ENCODE results near the gene KRT15. TPM values are rescaled to one million over a fixed set of nuclear protein-coding genes. Genes with fewer than 3 reads are reported as not detected.

The KRT15 gene
- total RNA-seq, 1 donor from 2014 or later = not detected

- Mint-ChIP-seq H3K27ac (no peak overlapping the region), H3K9me3 (no peaks in the 10 kb centered on the region), H3K4me1 (ENCODE audit: low read depth) (no peaks in the 10 kb centered on the region), H3K4me3 (no peak overlapping the region), H3K36me3 (ENCODE audit: low read depth) (no peaks in the 10 kb centered on the region), H3K27me3 (ENCODE audit: insufficient read depth) (peaks cover 3% of the 10 kb centered on the region)
- intact Hi-C loops (cut with micrococcal nuclease) = no loop called here
- DNase-seq (ENCODE audit: low spot score) = no peak
These were observed 659 bp downstream of the KRT15 start for GRCh38 chr17:41518031-41518430.

DNA sequence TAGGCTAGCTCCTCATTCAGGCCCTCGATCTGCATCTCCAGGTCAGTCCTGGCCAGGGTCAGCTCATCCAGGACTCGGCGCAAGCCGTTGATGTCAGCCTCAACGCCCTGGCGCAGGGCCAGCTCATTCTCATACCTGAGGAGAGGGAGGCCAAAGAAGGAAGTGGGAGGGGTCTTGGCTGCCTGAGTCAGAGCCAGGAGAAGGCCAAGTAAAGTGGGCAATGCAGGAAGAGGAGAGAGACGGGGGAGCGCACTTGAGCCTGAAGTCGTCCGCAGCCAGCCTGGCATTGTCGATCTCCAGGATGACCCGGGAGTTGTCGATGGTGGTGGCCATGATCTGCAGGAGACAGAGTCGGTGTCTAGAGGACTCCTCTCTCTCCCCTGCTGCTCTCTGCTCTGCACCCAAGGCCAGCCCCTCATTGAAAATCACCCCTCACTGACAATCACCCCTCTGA, 1.8 kb downstream of the KRT15 start:
- H3K36me3 Mint-ChIP-seq (ENCODE audit: low read depth) = no peaks in the 10 kb centered on the region
- no peak overlapping the region for H3K27ac Mint-ChIP-seq
- H3K27me3 Mint-ChIP-seq (ENCODE audit: insufficient read depth) = peaks cover 8% of the 10 kb centered on the region
- no peaks in the 10 kb centered on the region for H3K9me3 Mint-ChIP-seq
- no peak overlapping the region for H3K4me3 Mint-ChIP-seq
- H3K4me1 Mint-ChIP-seq (ENCODE audit: low read depth) = no peaks in the 10 kb centered on the region
- DNase-seq (ENCODE audit: low spot score) = no peak
- intact Hi-C loops (cut with micrococcal nuclease) = no loop called here

DNA sequence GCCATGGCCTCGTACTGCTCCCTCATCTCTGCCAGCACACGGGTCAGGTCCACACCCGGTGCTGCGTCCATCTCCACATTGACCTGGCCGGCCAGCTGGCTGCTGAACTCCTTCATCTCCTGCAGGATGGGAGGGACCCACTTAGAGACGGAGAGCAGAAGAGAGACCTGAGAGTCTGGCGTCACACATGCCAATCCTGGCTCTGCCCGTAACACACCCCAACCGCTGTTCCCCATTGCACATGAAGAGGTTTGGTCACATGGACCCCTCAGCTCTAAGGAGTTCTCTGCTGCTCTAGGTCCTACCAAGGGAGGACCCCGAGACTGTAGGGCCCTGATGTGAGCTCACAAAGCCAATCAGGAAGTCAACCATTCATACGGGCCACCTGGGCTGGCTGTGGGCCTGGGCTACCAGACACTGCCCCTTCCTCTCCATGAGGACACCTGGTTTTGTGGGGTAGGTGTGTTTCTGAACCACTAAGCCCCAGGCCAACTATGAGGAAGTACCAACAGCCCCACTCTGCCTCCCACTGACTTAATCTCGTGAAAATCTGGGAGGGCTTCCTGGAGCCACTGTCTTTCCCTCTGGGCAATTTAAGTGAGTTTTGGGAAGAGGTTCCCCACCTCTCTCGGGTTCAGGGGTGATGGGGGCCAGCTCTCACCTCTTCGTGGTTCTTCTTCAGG, 2.4 kb downstream of the KRT15 start:
- Mint-ChIP-seq H3K27ac (no peak overlapping the region), H3K27me3 (ENCODE audit: insufficient read depth) (peaks cover 11% of the 10 kb centered on the region), H3K36me3 (ENCODE audit: low read depth) (no peaks in the 10 kb centered on the region), H3K4me3 (no peak overlapping the region), H3K9me3 (no peaks in the 10 kb centered on the region), H3K4me1 (ENCODE audit: low read depth) (no peaks in the 10 kb centered on the region)
- intact Hi-C loops (cut with micrococcal nuclease) = no loop called here
- no peak for DNase-seq (ENCODE audit: low spot score)

DNA sequence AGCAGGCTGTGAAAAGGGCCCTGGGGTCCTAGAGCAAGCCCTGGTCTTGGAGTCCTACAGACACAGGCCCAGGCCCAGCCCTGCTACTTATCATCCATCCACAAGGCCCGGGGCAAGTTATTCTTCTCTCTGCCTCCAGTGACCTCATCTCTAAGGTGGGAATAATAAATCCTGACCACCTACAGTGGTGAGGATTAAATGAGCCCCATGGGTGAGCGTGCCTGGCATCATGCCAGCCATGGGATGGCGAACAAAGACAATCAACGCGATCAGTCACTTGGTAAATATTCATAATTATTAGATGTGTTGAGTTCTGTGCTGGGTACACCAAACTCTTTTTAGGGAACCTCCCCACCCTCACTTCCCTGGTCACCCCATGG, 5.5 kb downstream of the KRT15 start:
- H3K27me3 Mint-ChIP-seq (ENCODE audit: insufficient read depth) = peaks cover 11% of the 10 kb centered on the region
- H3K4me3 Mint-ChIP-seq = no peak overlapping the region
- no peak for DNase-seq (ENCODE audit: low spot score)
- H3K9me3 Mint-ChIP-seq = no peaks in the 10 kb centered on the region
- no peaks in the 10 kb centered on the region for H3K4me1 Mint-ChIP-seq (ENCODE audit: low read depth)
- intact Hi-C loops (cut with micrococcal nuclease) = no loop called here
- H3K27ac Mint-ChIP-seq = no peak overlapping the region
- H3K36me3 Mint-ChIP-seq (ENCODE audit: low read depth) = no peaks in the 10 kb centered on the region

DNA sequence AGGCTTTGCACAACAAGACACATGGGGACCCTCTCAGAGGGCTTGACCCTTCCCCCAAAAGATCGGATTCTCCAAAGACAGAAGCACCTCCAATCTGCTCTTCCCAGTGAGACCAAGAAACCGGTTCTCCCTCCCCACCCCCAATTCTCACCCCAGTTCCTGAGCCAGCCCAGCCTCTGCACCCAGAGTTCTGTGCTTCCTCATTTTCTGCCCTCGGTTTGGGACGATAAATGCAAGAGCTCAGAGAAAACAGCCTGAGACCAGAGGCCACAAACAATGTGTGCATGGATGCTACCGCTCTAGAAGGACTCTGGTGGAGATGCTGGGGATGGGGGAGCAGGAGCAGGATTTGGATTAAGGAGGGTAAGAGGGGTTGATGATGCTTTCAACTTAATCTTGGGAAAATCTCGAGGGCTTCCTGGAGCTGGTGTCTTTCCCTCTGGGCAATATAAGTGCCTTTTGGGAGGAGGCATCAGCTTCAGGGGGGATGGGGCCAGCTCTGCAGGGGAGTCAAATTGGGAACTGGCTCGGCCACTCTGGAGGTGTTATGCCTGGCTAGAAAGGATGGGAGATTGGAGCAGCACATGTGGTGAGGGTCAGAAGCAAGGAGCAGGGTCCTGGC, 6.0 kb downstream of the KRT15 start:
- DNase-seq (ENCODE audit: low spot score) = no peak
- no peak overlapping the region for H3K27ac Mint-ChIP-seq
- no peaks in the 10 kb centered on the region for H3K4me1 Mint-ChIP-seq (ENCODE audit: low read depth)
- intact Hi-C loops (cut with micrococcal nuclease) = no loop called here
- H3K4me3 Mint-ChIP-seq = no peak overlapping the region
- H3K36me3 Mint-ChIP-seq (ENCODE audit: low read depth) = no peaks in the 10 kb centered on the region
- no peaks in the 10 kb centered on the region for H3K9me3 Mint-ChIP-seq
- peaks cover 11% of the 10 kb centered on the region for H3K27me3 Mint-ChIP-seq (ENCODE audit: insufficient read depth)

- no peak for DNase-seq (ENCODE audit: low spot score)
- H3K9me3 Mint-ChIP-seq = no peaks in the 10 kb centered on the region
- H3K27ac Mint-ChIP-seq = no peak overlapping the region
- no peaks in the 10 kb centered on the region for H3K4me1 Mint-ChIP-seq (ENCODE audit: low read depth)
- peaks cover 11% of the 10 kb centered on the region for H3K27me3 Mint-ChIP-seq (ENCODE audit: insufficient read depth)
- no peak overlapping the region for H3K4me3 Mint-ChIP-seq
- no peaks in the 10 kb centered on the region for H3K36me3 Mint-ChIP-seq (ENCODE audit: low read depth)
- intact Hi-C loops (cut with micrococcal nuclease) = no loop called here
These were observed 7.0 kb downstream of the KRT15 start for GRCh38 chr17:41511716-41512115.

- no peak overlapping the region for H3K4me3 Mint-ChIP-seq
- intact Hi-C loops (cut with micrococcal nuclease) = no loop called here
- no peaks in the 10 kb centered on the region for H3K4me1 Mint-ChIP-seq (ENCODE audit: low read depth)
- no peak for DNase-seq (ENCODE audit: low spot score)
- H3K27me3 Mint-ChIP-seq (ENCODE audit: insufficient read depth) = peaks cover 11% of the 10 kb centered on the region
- no peak overlapping the region for H3K27ac Mint-ChIP-seq
- no peaks in the 10 kb centered on the region for H3K36me3 Mint-ChIP-seq (ENCODE audit: low read depth)
- no peaks in the 10 kb centered on the region for H3K9me3 Mint-ChIP-seq
These were observed 7.6 kb downstream of the KRT15 start for GRCh38 chr17:41511116-41511515.

- Mint-ChIP-seq H3K9me3 (no peaks in the 10 kb centered on the region), H3K4me1 (ENCODE audit: low read depth) (no peaks in the 10 kb centered on the region), H3K27ac (no peak overlapping the region), H3K4me3 (no peak overlapping the region), H3K27me3 (ENCODE audit: insufficient read depth) (peaks cover 11% of the 10 kb centered on the region), H3K36me3 (ENCODE audit: low read depth) (no peaks in the 10 kb centered on the region)
- intact Hi-C loops (cut with micrococcal nuclease) = no loop called here
- DNase-seq (ENCODE audit: low spot score) = no peak
These were observed 8.2 kb downstream of the KRT15 start for GRCh38 chr17:41510251-41511065.

DNA sequence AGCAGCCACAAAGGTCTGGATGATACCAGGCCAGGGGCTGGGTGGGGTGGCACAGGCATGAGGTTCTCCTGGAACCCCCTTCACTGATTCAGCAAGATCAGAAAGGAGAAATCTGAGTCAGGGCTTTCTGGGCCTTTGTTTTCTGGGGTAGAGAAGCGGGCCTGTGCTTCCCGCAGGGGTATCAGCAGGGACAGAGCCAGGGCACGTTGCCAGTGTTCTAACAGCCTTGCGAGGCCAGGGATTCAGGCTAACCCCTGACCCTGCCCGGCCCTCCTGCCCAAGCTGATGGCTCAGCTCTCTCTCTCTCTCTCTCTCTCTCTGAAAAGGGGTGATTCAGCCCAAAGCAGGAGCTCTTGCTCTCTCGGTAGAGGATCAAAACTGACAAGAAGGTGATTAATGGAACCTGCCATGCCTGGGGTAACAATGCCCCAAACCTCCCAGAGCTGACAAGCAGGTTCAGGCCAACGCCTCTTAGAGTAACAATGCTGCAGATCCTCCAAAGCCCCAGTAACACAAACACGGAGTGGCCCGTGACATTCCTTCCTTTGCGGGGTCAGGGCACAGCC, 11.3 kb downstream of the KRT15 start:
- intact Hi-C loops (cut with micrococcal nuclease) = no loop called here
- H3K27ac Mint-ChIP-seq = no peak overlapping the region
- H3K9me3 Mint-ChIP-seq = no peaks in the 10 kb centered on the region
- DNase-seq (ENCODE audit: low spot score) = no peak
- peaks cover 3% of the 10 kb centered on the region for H3K27me3 Mint-ChIP-seq (ENCODE audit: insufficient read depth)
- H3K36me3 Mint-ChIP-seq (ENCODE audit: low read depth) = no peaks in the 10 kb centered on the region
- no peaks in the 10 kb centered on the region for H3K4me1 Mint-ChIP-seq (ENCODE audit: low read depth)
- no peak overlapping the region for H3K4me3 Mint-ChIP-seq

DNA sequence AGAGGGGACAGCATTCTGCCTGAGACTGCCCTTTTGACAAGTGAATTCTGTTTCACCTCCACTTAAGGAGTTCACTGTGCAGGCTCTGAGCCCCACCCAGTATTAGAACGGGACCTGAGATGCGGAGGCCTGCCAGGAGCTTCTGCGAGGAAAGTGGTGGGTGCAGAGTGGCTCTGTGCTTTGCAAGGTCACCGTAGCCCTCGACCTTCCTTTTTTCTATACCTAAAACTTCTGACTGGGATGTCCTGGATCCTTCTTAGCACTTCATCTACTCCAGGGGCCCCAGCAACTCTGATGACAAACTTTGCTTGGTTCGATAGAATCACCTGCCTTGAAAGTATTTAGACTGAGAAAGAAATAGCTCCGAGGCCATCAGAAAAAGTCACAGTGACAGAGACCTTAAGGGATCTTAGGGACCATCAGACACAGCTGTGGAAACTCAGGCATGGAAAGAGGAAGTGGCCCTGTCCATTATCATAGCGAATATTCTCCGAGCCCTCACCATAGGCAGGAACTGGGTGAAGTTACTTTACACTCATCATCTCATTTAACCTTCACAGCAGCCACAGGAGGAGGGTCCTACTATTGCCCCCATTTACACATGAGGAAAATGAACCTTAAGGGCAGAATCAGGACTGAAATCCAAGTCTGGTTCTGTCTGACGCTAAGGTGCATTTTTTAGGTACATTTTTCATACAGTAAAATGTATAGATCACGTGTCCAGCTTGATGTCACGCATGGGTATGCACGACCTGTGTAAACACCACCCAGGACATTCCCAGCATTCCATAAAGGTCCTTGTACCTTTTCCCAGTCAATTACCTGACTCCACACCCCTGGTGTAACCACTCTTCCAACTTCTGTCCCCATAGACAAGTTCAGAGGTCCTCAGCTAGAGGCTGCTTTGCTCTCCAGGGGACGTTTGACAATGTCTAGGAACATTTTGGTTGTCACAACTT, 12.6 kb downstream of the KRT15 start:
- intact Hi-C loops (cut with micrococcal nuclease) = no loop called here
- DNase-seq (ENCODE audit: low spot score) = no peak
- H3K4me1 Mint-ChIP-seq (ENCODE audit: low read depth) = no peaks in the 10 kb centered on the region
- no peaks in the 10 kb centered on the region for H3K27me3 Mint-ChIP-seq (ENCODE audit: insufficient read depth)
- H3K4me3 Mint-ChIP-seq = no peak overlapping the region
- no peaks in the 10 kb centered on the region for H3K9me3 Mint-ChIP-seq
- no peaks in the 10 kb centered on the region for H3K36me3 Mint-ChIP-seq (ENCODE audit: low read depth)
- H3K27ac Mint-ChIP-seq = no peak overlapping the region

DNA sequence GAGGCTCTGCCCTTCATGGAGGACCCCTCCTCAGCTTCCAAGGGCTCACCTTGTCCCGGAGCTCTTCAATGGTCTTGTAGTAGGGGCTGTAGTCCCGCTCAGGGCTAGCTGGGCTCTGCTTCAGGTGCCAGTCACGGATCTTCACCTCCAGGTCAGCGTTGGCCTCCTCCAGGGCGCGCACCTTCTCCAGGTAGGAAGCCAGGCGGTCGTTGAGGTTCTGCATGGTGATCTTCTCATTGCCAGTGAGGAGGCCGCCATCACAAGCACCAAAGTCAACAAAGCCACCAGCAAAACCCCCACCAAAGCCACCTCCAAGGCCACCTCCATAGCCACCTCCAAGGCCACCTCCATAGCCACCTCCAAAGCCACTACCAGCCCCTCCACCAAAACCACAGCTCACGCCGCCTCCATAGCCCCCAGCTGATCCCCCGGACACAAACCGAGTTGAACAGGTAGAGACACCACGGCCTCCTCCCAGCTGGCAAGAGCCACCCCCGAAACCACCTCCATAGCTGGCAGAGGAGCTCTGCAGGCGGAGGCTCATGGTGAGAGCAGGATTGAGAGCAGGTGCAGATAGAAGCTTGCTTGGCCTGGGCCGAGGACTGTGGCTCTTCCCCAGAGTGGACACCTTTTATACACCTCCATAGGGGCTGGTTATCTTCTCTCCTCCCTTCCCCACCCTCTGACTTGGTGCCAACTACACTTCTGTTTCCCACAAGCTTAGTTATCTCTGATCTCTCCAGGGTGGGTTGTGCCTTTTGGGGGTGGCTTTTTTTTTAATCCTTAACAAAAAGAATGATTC, 13.5 kb downstream of the KRT15 start, which contains the start of gene KRT13:
Gene KRT13, minus strand, starts transcription at position 606 of the 802 bp plus-strand sequence. Its CDS starts 62 bp downstream, at position 544.
- DNase-seq (ENCODE audit: low spot score) = no peak
- no peaks in the 10 kb centered on the region for H3K4me1 Mint-ChIP-seq (ENCODE audit: low read depth)
- no peaks in the 10 kb centered on the region for H3K9me3 Mint-ChIP-seq
- H3K27me3 Mint-ChIP-seq (ENCODE audit: insufficient read depth) = peaks cover 3% of the 10 kb centered on the region
- H3K36me3 Mint-ChIP-seq (ENCODE audit: low read depth) = no peaks in the 10 kb centered on the region
- H3K4me3 Mint-ChIP-seq = no peak within 1 kb of the TSS
- intact Hi-C loops (cut with micrococcal nuclease) = no loop called here
- no peak within 1 kb of the TSS for H3K27ac Mint-ChIP-seq
